Mammary epithelial cell (primary cell): Measurements from ENCODE around the gene STXBP6.

Experiments
- EZH2 ChIP-seq: IDR thresholded peaks from 2 replicates; pipeline ENCODE4 v1.6.1; 2012; ENCODE audit warnings: low read length, inconsistent platforms, borderline replicate concordance
- TF ChIP-seq, protein P1 (sequence below), 2 donors: IDR thresholded peaks in 1 of 2; conservative IDR thresholded peaks in 1 of 2; 2 replicates each; pipeline ENCODE4 v1.5.1; 2011 to 2012; ENCODE audit warnings: inconsistent platforms in 2 of 2, low read length in 2 of 2, mild to moderate bottlenecking in 2 of 2, control low read depth in 1 of 2, low read depth in 1 of 2; ENCODE audit not compliant: insufficient read depth in 1 of 2; ENCODE audit errors: extremely low read depth in 1 of 2

- TF ChIP-seq, protein P1, sequence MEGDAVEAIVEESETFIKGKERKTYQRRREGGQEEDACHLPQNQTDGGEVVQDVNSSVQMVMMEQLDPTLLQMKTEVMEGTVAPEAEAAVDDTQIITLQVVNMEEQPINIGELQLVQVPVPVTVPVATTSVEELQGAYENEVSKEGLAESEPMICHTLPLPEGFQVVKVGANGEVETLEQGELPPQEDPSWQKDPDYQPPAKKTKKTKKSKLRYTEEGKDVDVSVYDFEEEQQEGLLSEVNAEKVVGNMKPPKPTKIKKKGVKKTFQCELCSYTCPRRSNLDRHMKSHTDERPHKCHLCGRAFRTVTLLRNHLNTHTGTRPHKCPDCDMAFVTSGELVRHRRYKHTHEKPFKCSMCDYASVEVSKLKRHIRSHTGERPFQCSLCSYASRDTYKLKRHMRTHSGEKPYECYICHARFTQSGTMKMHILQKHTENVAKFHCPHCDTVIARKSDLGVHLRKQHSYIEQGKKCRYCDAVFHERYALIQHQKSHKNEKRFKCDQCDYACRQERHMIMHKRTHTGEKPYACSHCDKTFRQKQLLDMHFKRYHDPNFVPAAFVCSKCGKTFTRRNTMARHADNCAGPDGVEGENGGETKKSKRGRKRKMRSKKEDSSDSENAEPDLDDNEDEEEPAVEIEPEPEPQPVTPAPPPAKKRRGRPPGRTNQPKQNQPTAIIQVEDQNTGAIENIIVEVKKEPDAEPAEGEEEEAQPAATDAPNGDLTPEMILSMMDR (conservative IDR thresholded peaks at IDR 0.05 in 1 of 2, IDR thresholded peaks at IDR 0.05 in 1 of 2; ENCODE audit: extremely low read depth in 1 of 2, insufficient read depth in 1 of 2, low read depth in 1 of 2, low read length in 2 of 2), result no peak
- TF ChIP-seq EZH2, result no peak
Observed at GRCh38 chr14:25014440-25014839, 35.5 kb downstream of the STXBP6 start.
